HEK293T (cell line): ENCODE results near the gene RAD51B.
"Not testable (repeated sequence)": the region's sequence is repeated elsewhere in the genome, so short reads cannot be mapped to it uniquely, and the experiment has no call there.

ENCODE experiments used
- CTCF ChIA-PET: fragments of 350-600 bp; formaldehyde crosslinking; extraction: SDS; loops from one replicate; lab custom pipeline; 2021; ENCODE audit warnings: antibody characterized with exemption, inconsistent platforms; lab: Yijun Ruan, JAX
- POLR2A ChIA-PET: fragments of 350-600 bp; formaldehyde crosslinking; extraction: SDS; loops from one replicate; lab custom pipeline; 2020; ENCODE audit warnings: antibody characterized with exemption, inconsistent platforms; lab: Yijun Ruan, JAX
- DNase-seq: peaks from one replicate; pipeline ENCODE4 v3.0.0; 2012; ENCODE audit warnings: mixed read lengths; ENCODE audit errors: extremely low spot score
- ARNT ChIP-seq: fragments of 450-650 bp; IDR thresholded peaks from 2 replicates; pipeline ENCODE4 v1.6.1; 2017; ENCODE audit warnings: mild to moderate bottlenecking
- BHLHE40 ChIP-seq: fragments of 450-650 bp; IDR thresholded peaks from 2 replicates; pipeline ENCODE4 v1.6.1; 2016; ENCODE audit warnings: mild to moderate bottlenecking, moderate library complexity, borderline replicate concordance
- CTBP1 ChIP-seq: fragments of 450-650 bp; IDR thresholded peaks from 2 replicates; pipeline ENCODE4 v1.6.1; 2016; ENCODE audit warnings: borderline replicate concordance
- ELF4 ChIP-seq: fragments of 450-650 bp; IDR thresholded peaks from 2 replicates; pipeline ENCODE4 v1.6.1; 2017; ENCODE audit warnings: antibody characterized with exemption
- FOXA1 ChIP-seq: fragments of 450-650 bp; IDR thresholded peaks from 2 replicates; pipeline ENCODE4 v1.6.1; 2016; ENCODE audit warnings: mild to moderate bottlenecking
- FOXK2 ChIP-seq: fragments of 450-650 bp; IDR thresholded peaks from 2 replicates; pipeline ENCODE4 v1.6.1; 2016; ENCODE audit warnings: mild to moderate bottlenecking
- FOXM1 ChIP-seq: fragments of 450-650 bp; IDR thresholded peaks from 2 replicates; pipeline ENCODE4 v1.6.1; 2017; ENCODE audit warnings: mild to moderate bottlenecking, borderline replicate concordance
- HDGF ChIP-seq: fragments of 450-650 bp; IDR thresholded peaks from 2 replicates; pipeline ENCODE4 v1.6.1; 2017; ENCODE audit warnings: antibody characterized with exemption, borderline replicate concordance
- L3MBTL2 ChIP-seq: fragments of 450-650 bp; conservative IDR thresholded peaks from 2 replicates; pipeline ENCODE4 v1.6.1; 2016; ENCODE audit warnings: mild to moderate bottlenecking
- LEF1 ChIP-seq: fragments of 450-650 bp; IDR thresholded peaks from 2 replicates; pipeline ENCODE4 v1.6.1; 2017; ENCODE audit warnings: mild to moderate bottlenecking, borderline replicate concordance
- NFRKB ChIP-seq: fragments of 450-650 bp; IDR thresholded peaks from 2 replicates; pipeline ENCODE4 v1.6.1; 2016; ENCODE audit warnings: mild to moderate bottlenecking, moderate library complexity
- PKNOX1 ChIP-seq: fragments of 450-650 bp; IDR thresholded peaks from 2 replicates; pipeline ENCODE4 v1.6.1; 2016
- SP1 ChIP-seq: fragments of 450-650 bp; IDR thresholded peaks from 2 replicates; pipeline ENCODE4 v1.6.1; 2017
- SUZ12 ChIP-seq: fragments of 450-650 bp; IDR thresholded peaks from 2 replicates; pipeline ENCODE4 v1.6.1; 2016; ENCODE audit warnings: mild to moderate bottlenecking
- TARDBP ChIP-seq: fragments of 450-650 bp; IDR thresholded peaks from 2 replicates; pipeline ENCODE4 v1.6.1; 2016
- ZNF384 ChIP-seq: fragments of 450-650 bp; IDR thresholded peaks from 2 replicates; pipeline ENCODE4 v1.6.1; 2016

The RAD51B gene

GRCh38 chr14:68695856-68696255, 876.3 kb downstream of the RAD51B start:
- CTCF ChIA-PET, result no interaction called here
- POLR2A ChIA-PET, result no interaction called here
- TF ChIP-seq LEF1 (no peak), NFRKB (no peak), ARNT (no peak), SUZ12 (no peak), CTBP1 (no peak), SP1 (no peak), TARDBP (no peak), L3MBTL2 (no peak)
- no peak for DNase-seq

GRCh38 chr14:68696266-68696665, 876.7 kb downstream of the RAD51B start:
- DNase-seq, result no peak
- ChIA-PET CTCF (no interaction called here), POLR2A (no interaction called here)

GRCh38 chr14:68696721-68697495, 877.3 kb downstream of the RAD51B start:
- TF ChIP-seq BHLHE40 (no peak), ZNF384 (no peak), L3MBTL2 (no peak), ARNT (no peak), HDGF (no peak), FOXM1 (no peak), CTBP1 (no peak), FOXK2 (no peak), FOXA1 (no peak), NFRKB (no peak), PKNOX1 (no peak), LEF1 (no peak), SP1 (no peak), TARDBP (no peak), ELF4 (no peak), SUZ12 (no peak)
- DNase-seq, result no peak
- ChIA-PET CTCF (no interaction called here), POLR2A (no interaction called here)

More at GRCh38 chr14:68696266-68696665, 876.7 kb downstream of the RAD51B start:
- TF ChIP-seq FOXK2 (no peak), SP1 (no peak), NFRKB (no peak), SUZ12 (no peak), ARNT (no peak), L3MBTL2 (no peak), CTBP1 (no peak), ELF4 (no peak), BHLHE40 (no peak), FOXA1 (no peak), HDGF (no peak), PKNOX1 (no peak), FOXM1 (no peak), ZNF384 (no peak), TARDBP (no peak), LEF1 (no peak)

GRCh38 chr14:68698773-68699172, 879.2 kb downstream of the RAD51B start:
- CTCF ChIA-PET, DNase-seq, POLR2A ChIA-PET: not testable (repeated sequence)

GRCh38 chr14:68701001-68701741, 881.6 kb downstream of the RAD51B start:
- TF ChIP-seq SUZ12, result no peak
- no peak for TF ChIP-seq ZNF384
- no peak for TF ChIP-seq FOXK2
- no peak for TF ChIP-seq LEF1
- no peak for TF ChIP-seq FOXM1
- TF ChIP-seq TARDBP, result no peak
- no peak for TF ChIP-seq CTBP1
- TF ChIP-seq HDGF, result no peak
- TF ChIP-seq PKNOX1, result no peak
- no peak for TF ChIP-seq BHLHE40
- no peak for TF ChIP-seq ARNT
- no peak for TF ChIP-seq SP1
- no peak for TF ChIP-seq L3MBTL2
- no peak for TF ChIP-seq ELF4
- TF ChIP-seq NFRKB, result no peak
- no peak for TF ChIP-seq FOXA1
- no peak for DNase-seq
- POLR2A ChIA-PET, result no interaction called here
- CTCF ChIA-PET, result no interaction called here

- ChIA-PET POLR2A (no interaction called here), CTCF (no interaction called here)
- DNase-seq, result no peak
- TF ChIP-seq HDGF, result no peak
- no peak for TF ChIP-seq BHLHE40
- no peak for TF ChIP-seq PKNOX1
- TF ChIP-seq LEF1, result no peak
- no peak for TF ChIP-seq L3MBTL2
- no peak for TF ChIP-seq TARDBP
- no peak for TF ChIP-seq FOXM1
- no peak for TF ChIP-seq NFRKB
- TF ChIP-seq SUZ12, result no peak
- TF ChIP-seq ZNF384, result no peak
- TF ChIP-seq FOXK2, result no peak
- TF ChIP-seq FOXA1, result no peak
- no peak for TF ChIP-seq ELF4
- TF ChIP-seq CTBP1, result no peak
- no peak for TF ChIP-seq SP1
- TF ChIP-seq ARNT, result no peak
Measured at GRCh38 chr14:68702135-68702534, 882.6 kb downstream of the RAD51B start.
